ENCODE data around the gene AK9.

DNA sequence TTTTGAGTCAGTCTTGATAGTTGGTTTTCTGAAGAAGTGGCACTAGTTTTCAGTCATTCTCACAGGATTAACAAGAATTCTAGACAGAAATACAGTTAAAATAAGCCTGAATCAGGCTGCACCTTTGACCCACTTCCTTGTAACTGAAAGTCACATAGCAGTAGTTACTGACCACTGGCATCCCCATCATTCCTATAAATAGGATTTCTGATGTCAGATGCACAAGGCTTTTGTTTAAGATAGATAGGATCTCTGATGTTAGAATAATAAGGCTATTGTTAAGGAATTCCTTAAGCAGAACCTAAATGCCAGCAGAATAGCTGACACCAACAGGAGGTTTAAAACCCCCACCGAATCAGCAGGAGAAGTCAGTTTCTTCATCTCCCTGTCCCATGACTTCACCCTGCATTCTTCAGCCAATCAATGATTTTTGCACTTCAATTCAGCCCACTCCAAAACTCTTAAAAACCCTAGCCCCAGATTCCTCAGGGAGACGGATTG is 177.4 kb downstream of the AK9 start:
- no peak for TF ChIP-seq POLR2A (IDR thresholded peaks at IDR 0.05; ENCODE audit: low read length)
- TF ChIP-seq GATA1 (IDR thresholded peaks at IDR 0.05; ENCODE audit: low read depth, low read length): no peak

All from erythroblast (primary cell).